RWPE2 (cell line): ENCODE measurements around the gene GEMIN5.
"Not testable (repeated sequence)": the region's sequence is repeated elsewhere in the genome, so short reads cannot be mapped to it uniquely, and the experiment has no call there.

Experiments used
- ATAC-seq: fragments of 200-7000 bp; cut with Tn5 transposase; 3 replicates; pipeline ENCODE4 v1.9.1; 2021; ENCODE audit warnings: low read depth
- DNase-seq: peaks from one replicate; pipeline ENCODE4 v3.0.0-alpha.2; 2020; ENCODE audit warnings: low spot score
- H3K27ac ChIP-seq: fragments of 450-650 bp; 2 replicates; pipeline ENCODE4 v1.5.1; 2017; ENCODE audit warnings: mild to moderate bottlenecking; ENCODE audit not compliant: poor library complexity, severe bottlenecking
- H3K27me3 ChIP-seq: fragments of 250-450 bp; sonication (Bioruptor Pico); 2 replicates; pipeline ENCODE4 v1.5.1; 2021; ENCODE audit warnings: mild to moderate bottlenecking, moderate library complexity; ENCODE audit not compliant: insufficient read depth, poor library complexity, severe bottlenecking
- H3K36me3 ChIP-seq: fragments of 250-450 bp; sonication (Bioruptor Pico); 2 replicates; pipeline ENCODE4 v1.5.1; 2020; ENCODE audit warnings: low read depth, mild to moderate bottlenecking, moderate library complexity
- H3K4me1 ChIP-seq: fragments of 250-450 bp; sonication (Bioruptor Pico); 2 replicates; pipeline ENCODE4 v1.5.1; 2021; ENCODE audit warnings: mild to moderate bottlenecking, moderate library complexity; ENCODE audit not compliant: insufficient read depth, poor library complexity, severe bottlenecking
- H3K4me3 ChIP-seq: fragments of 250-450 bp; sonication (Bioruptor Pico); 2 replicates; pipeline ENCODE4 v1.5.1; 2021; ENCODE audit warnings: mild to moderate bottlenecking, moderate library complexity; ENCODE audit not compliant: severe bottlenecking
- H3K9me3 ChIP-seq: fragments of 250-450 bp; sonication (Bioruptor Pico); 2 replicates; pipeline ENCODE4 v1.5.1; 2021; ENCODE audit warnings: mild to moderate bottlenecking, moderate library complexity; ENCODE audit not compliant: severe bottlenecking
- TF ChIP-seq, protein P1 (sequence below): fragments of 450-650 bp; IDR thresholded peaks from one replicate; pipeline ENCODE4 v1.5.1; 2017; ENCODE audit warnings: mild to moderate bottlenecking, moderate library complexity; ENCODE audit not compliant: poor library complexity, severe bottlenecking

Gene GEMIN5

DNA sequence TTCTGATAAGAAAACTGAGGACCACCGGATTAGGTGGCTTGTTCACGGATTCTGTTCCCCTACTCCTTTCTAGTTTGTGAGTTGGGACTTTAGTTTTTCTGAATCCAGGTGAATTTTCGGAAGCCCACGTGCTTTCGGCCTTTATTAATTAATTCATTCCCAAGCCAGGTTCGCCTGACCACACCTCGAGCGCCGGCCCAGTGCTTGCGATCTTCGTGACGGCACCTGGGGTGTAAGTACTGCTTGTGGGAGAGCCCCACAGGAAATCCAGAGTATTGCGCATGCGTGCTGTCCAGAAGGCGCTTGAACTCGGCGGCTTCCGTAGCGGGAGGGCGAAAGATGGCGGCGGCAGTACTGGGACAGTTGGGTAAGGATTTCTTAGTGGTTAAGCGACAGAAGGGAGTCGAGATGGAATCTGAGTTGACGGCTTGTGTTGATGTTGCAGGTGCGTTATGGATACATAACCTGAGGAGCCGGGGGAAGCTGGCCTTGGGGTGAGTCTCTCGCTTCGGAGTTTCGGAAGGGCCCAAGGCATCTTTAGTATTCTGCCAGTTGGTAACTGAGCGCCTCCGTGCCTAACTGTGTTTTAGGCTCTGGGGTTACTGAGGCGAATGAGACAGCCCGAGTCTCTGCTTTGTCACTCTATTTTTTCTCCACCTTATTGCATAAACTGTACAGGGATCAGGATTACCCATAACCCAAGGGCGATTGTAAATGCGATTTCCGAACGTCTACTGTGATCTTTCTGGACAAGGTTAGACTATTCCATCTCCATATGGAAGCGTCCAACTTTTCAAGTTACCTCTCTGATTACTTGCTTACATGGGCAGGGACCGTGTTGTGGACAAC lies 3.0 kb upstream of the GEMIN5 start, which contains the start of gene MRPL22:
MRPL22 (plus strand) TSS at position 302 of the 849 bp plus-strand sequence; CDS start at position 340, 38 bp downstream.
- Histone ChIP-seq H3K9me3 (no peaks in the 10 kb centered on the region), H3K27me3 (no peaks in the 10 kb centered on the region), H3K4me1 (peaks cover 18% of the 10 kb centered on the region), H3K4me3 (peak within 1 kb of the TSS; percentile 68), H3K36me3 (peaks cover 23% of the 10 kb centered on the region), H3K27ac (peak within 1 kb of the TSS; percentile 44)
- TF ChIP-seq, protein P1, sequence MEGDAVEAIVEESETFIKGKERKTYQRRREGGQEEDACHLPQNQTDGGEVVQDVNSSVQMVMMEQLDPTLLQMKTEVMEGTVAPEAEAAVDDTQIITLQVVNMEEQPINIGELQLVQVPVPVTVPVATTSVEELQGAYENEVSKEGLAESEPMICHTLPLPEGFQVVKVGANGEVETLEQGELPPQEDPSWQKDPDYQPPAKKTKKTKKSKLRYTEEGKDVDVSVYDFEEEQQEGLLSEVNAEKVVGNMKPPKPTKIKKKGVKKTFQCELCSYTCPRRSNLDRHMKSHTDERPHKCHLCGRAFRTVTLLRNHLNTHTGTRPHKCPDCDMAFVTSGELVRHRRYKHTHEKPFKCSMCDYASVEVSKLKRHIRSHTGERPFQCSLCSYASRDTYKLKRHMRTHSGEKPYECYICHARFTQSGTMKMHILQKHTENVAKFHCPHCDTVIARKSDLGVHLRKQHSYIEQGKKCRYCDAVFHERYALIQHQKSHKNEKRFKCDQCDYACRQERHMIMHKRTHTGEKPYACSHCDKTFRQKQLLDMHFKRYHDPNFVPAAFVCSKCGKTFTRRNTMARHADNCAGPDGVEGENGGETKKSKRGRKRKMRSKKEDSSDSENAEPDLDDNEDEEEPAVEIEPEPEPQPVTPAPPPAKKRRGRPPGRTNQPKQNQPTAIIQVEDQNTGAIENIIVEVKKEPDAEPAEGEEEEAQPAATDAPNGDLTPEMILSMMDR: no peak
- ATAC-seq (peak; percentile 54), DNase-seq (peak; percentile 93)

DNA sequence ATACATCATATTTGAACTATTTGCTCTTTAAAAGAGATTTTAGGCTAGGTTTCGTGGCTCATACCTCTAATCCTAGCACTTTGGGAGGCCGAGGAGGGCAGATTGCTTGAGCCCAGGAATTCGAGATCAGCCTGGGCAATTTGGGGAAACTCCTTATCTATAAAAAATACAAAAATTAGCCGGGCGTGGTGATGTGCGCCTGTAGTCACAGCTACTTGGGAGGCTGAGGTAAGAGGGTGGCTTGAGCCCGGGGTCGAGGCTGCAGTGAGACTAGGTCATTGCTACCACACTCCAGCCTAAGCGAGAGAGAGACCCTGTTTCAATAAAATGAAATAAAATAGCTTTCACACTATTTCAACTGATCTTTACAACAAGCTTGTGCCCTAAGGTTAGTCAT lies 2.4 kb upstream of the GEMIN5 start:
- Histone ChIP-seq H3K4me3 (peak overlapping the region; percentile 68), H3K27ac (peak overlapping the region; percentile 44), H3K4me1 (peaks cover 18% of the 10 kb centered on the region), H3K36me3 (peaks cover 23% of the 10 kb centered on the region), H3K27me3 (no peaks in the 10 kb centered on the region), H3K9me3 (no peaks in the 10 kb centered on the region)
- TF ChIP-seq, protein P1: no peak
- no peak for ATAC-seq
- no peak for DNase-seq

- H3K27ac ChIP-seq, H3K27me3 ChIP-seq, DNase-seq, H3K4me3 ChIP-seq, H3K9me3 ChIP-seq, ATAC-seq: not testable (repeated sequence)
- H3K4me1 ChIP-seq: peaks cover 18% of the 10 kb centered on the region
- peaks cover 33% of the 10 kb centered on the region for H3K36me3 ChIP-seq
Measured at GRCh38 chr5:154939387-154939786, 1.4 kb upstream of the GEMIN5 start.

DNA sequence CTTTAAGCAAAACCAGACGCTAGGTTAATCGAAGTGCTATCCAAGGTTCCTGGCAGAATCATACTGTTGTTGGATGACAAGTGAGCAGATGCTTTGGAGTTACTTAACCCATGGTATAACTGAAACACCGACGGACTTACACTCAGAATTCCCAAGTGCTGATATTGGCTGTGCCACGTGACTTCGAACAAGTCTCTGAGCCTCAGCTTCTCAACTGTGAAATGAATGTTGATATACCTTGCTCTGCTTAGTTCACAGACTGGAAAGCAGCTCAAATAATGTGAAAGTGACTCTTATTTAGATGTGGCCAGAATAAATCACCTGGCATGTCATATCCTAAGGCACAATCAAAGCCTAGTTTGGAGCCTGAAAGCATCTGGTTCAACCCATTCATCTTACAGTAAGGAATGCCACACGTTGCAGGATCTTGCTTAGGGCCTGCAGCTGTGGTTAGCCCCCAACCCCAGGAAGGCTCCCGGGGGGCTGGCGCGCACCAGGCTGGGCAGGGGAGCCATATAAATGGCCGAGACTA lies 759 bp downstream of the GEMIN5 start:
- Histone ChIP-seq H3K27ac (peak overlapping the region; percentile 5), H3K9me3 (no peaks in the 10 kb centered on the region), H3K4me1 (peaks cover 13% of the 10 kb centered on the region), H3K27me3 (no peaks in the 10 kb centered on the region), H3K4me3 (peak overlapping the region; percentile 69), H3K36me3 (peaks cover 34% of the 10 kb centered on the region)
- TF ChIP-seq, protein P1: no peak
- no peak for ATAC-seq
- DNase-seq: no peak

- Histone ChIP-seq H3K27me3 (no peaks in the 10 kb centered on the region), H3K4me1 (peaks cover 8% of the 10 kb centered on the region), H3K4me3 (no peak overlapping the region), H3K36me3 (peaks cover 57% of the 10 kb centered on the region), H3K27ac (no peak overlapping the region), H3K9me3 (no peaks in the 10 kb centered on the region)
- TF ChIP-seq, protein P1: no peak
- DNase-seq (no peak), ATAC-seq (no peak)
Measured at GRCh38 chr5:154934881-154935280, 3.1 kb downstream of the GEMIN5 start.
